Measurements from ENCODE around the gene DNASE1L1. TPM values are rescaled to one million over a fixed set of nuclear protein-coding genes. Genes with fewer than 3 reads are reported as not detected.

Gene DNASE1L1
- total RNA-seq, 1 donor from 2014 or later, result 15.3 TPM

- ChIA-PET POLR2A (no interaction called here), CTCF (no interaction called here)
- Mint-ChIP-seq H3K27ac (no peak overlapping the region), H3K36me3 (ENCODE audit: low read depth) (peaks cover 54% of the 10 kb centered on the region), H3K4me3 (no peak overlapping the region), H3K27me3 (no peaks in the 10 kb centered on the region), H3K9me3 (no peaks in the 10 kb centered on the region), H3K4me1 (peaks cover 18% of the 10 kb centered on the region)
- DNase-seq (no peak), ATAC-seq (ENCODE audit: low read depth) (no peak)
- intact Hi-C loops (cut with micrococcal nuclease), result no loop called here
- no peak for TF ChIP-seq CTCF (IDR thresholded peaks at IDR 0.05)
These were observed 53.3 kb downstream of the DNASE1L1 start for GRCh38 chrX:154355776-154356140.

- peaks cover 55% of the 10 kb centered on the region for H3K36me3 Mint-ChIP-seq (ENCODE audit: low read depth)
- H3K27ac Mint-ChIP-seq, result no peak overlapping the region
- intact Hi-C loops (cut with micrococcal nuclease), result no loop called here
- no peak for ATAC-seq (ENCODE audit: low read depth)
- H3K9me3 Mint-ChIP-seq, result no peaks in the 10 kb centered on the region
- POLR2A ChIA-PET, result no interaction called here
- peaks cover 22% of the 10 kb centered on the region for H3K4me1 Mint-ChIP-seq
- TF ChIP-seq CTCF (IDR thresholded peaks at IDR 0.05), result no peak
- H3K27me3 Mint-ChIP-seq, result no peaks in the 10 kb centered on the region
- CTCF ChIA-PET, result no interaction called here
- no peak for DNase-seq
- H3K4me3 Mint-ChIP-seq, result no peak overlapping the region
These were observed 53.8 kb downstream of the DNASE1L1 start for GRCh38 chrX:154355094-154355775.

GRCh38 chrX:154354516-154354915 is 54.5 kb downstream of the DNASE1L1 start:
- ATAC-seq (ENCODE audit: low read depth), result no peak
- ChIA-PET CTCF (no interaction called here), POLR2A (interaction anchor here (0.7 kb wide), 1 partner anchor 19 kb away, joined by 4 read pairs; no protein-coding TSS in a partner anchor)
- H3K4me1 Mint-ChIP-seq, result peaks cover 28% of the 10 kb centered on the region
- peaks cover 58% of the 10 kb centered on the region for H3K36me3 Mint-ChIP-seq (ENCODE audit: low read depth)
- H3K27me3 Mint-ChIP-seq, result no peaks in the 10 kb centered on the region
- TF ChIP-seq CTCF (IDR thresholded peaks at IDR 0.05), result no peak
- no peaks in the 10 kb centered on the region for H3K9me3 Mint-ChIP-seq
- H3K4me3 Mint-ChIP-seq, result no peak overlapping the region
- intact Hi-C loops (cut with micrococcal nuclease), result no loop called here
- DNase-seq, result no peak
- H3K27ac Mint-ChIP-seq, result no peak overlapping the region

- no peak for ATAC-seq (ENCODE audit: low read depth)
- POLR2A ChIA-PET, result interaction anchor here (0.5 to 1.0 kb wide), 2 partner anchors 11 to 52 kb away, joined by 3 to 6 read pairs; no protein-coding TSS in a partner anchor
- CTCF ChIA-PET, result no interaction called here
- no peak for TF ChIP-seq CTCF (IDR thresholded peaks at IDR 0.05)
- no peaks in the 10 kb centered on the region for H3K9me3 Mint-ChIP-seq
- H3K4me3 Mint-ChIP-seq, result no peak overlapping the region
- peaks cover 57% of the 10 kb centered on the region for H3K36me3 Mint-ChIP-seq (ENCODE audit: low read depth)
- no peaks in the 10 kb centered on the region for H3K27me3 Mint-ChIP-seq
- intact Hi-C loops (cut with micrococcal nuclease), result no loop called here
- H3K27ac Mint-ChIP-seq, result no peak overlapping the region
- H3K4me1 Mint-ChIP-seq, result peaks cover 31% of the 10 kb centered on the region
- DNase-seq, result no peak
These were observed 55.0 kb downstream of the DNASE1L1 start for GRCh38 chrX:154354013-154354412.

- ChIA-PET CTCF (no interaction called here), POLR2A (interaction anchor here (1.0 kb wide), 1 partner anchor 12 kb away, joined by 3 read pairs; no protein-coding TSS in a partner anchor)
- H3K36me3 Mint-ChIP-seq (ENCODE audit: low read depth), result peaks cover 53% of the 10 kb centered on the region
- DNase-seq, result no peak
- no peak for TF ChIP-seq CTCF (IDR thresholded peaks at IDR 0.05)
- H3K4me1 Mint-ChIP-seq, result peaks cover 35% of the 10 kb centered on the region
- H3K4me3 Mint-ChIP-seq, result no peak overlapping the region
- H3K27ac Mint-ChIP-seq, result no peak overlapping the region
- no peak for ATAC-seq (ENCODE audit: low read depth)
- H3K9me3 Mint-ChIP-seq, result no peaks in the 10 kb centered on the region
- intact Hi-C loops (cut with micrococcal nuclease), result no loop called here
- H3K27me3 Mint-ChIP-seq, result no peaks in the 10 kb centered on the region
These were observed 55.7 kb downstream of the DNASE1L1 start for GRCh38 chrX:154353172-154353843.

Data from activated B cell treated with CpG ODN at 0.5 μM for 24 hours (primary cell).